ENCODE results near the gene CARS2.
"Not testable (repeated sequence)": the region's sequence is repeated elsewhere in the genome, so short reads cannot be mapped to it uniquely, and the experiment has no call there.

CARS2 gene

GRCh38 chr13:110638257-110638656 lies 67.7 kb downstream of the CARS2 start:
- no peak for DNase-seq (ENCODE audit: low read depth, low spot score)

- DNase-seq (ENCODE audit: low read depth, low spot score), result no peak
Measured at GRCh38 chr13:110637747-110638146, 68.2 kb downstream of the CARS2 start.

DNA sequence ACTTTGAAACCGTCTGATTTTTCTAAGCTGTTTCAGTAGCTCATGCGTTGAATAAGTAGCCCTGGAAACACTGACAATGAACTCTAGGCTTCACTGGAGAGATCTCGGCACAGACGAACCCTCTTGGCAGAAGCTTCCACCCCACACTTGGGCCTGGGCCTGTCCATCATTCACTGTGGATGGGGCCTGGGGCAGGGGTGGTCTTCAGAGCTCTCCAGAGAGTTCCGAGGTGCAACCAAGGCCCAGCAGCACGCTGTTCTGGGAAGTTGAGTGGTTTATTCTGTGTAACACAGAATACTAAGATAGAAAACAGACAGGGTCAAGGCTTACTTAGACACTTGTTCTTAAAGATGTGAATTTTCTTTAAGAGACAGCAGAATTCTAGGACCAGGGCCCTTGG lies 68.6 kb downstream of the CARS2 start:
- DNase-seq (ENCODE audit: low read depth, low spot score), result no peak

- no peak for DNase-seq (ENCODE audit: low read depth, low spot score)
Measured at GRCh38 chr13:110636701-110637201, 69.2 kb downstream of the CARS2 start.

DNA sequence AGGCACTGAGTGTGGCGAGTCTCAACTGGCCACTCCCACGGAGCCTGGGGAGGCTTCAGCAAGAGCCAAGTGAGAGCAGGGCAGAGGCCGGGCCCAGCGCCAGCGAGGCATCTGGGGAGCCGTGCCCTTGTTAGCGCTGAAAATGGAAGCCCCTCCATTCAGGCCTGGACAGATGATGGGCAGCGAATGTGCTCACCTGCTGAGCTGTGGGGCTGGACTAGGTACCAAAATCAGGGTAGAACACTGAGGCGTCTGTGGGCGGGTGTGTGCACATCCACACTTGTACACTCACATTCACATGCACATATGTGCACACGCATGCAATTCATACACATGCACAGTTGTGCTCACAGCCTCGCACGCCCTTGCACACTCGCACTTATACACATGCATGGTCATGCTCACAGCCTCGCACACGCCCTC lies 69.9 kb downstream of the CARS2 start:
- DNase-seq (ENCODE audit: low read depth, low spot score), result no peak

DNA sequence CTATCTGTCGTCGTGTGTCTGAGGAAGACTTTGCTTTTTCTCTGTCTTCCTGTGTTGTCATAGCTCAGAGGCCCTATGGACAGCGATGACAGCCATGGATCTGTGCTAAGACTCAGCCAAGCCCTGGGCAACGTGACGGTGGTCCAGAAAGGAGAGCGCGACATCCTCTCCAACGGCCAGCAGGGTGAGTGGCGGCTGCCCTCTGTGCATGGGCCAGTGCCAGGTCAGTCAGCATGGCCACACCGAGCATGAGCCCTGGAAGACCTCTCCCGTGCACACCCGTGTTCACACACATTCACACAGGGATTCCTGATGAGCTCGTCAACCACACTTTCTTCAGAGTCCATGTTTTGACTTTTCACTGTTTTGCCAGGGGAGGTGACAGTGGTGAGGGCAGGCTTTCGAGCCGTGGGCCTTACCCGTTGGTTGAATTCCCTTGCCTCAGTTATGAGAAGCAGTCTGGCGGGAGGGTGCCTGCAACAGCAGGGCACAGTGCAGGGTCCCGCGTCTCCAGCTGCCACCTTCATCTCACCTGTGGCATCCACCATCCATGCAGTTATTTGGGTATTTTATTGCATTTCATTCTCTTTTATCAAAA lies 70.4 kb downstream of the CARS2 start:
- DNase-seq (ENCODE audit: low read depth, low spot score), result no peak

DNA sequence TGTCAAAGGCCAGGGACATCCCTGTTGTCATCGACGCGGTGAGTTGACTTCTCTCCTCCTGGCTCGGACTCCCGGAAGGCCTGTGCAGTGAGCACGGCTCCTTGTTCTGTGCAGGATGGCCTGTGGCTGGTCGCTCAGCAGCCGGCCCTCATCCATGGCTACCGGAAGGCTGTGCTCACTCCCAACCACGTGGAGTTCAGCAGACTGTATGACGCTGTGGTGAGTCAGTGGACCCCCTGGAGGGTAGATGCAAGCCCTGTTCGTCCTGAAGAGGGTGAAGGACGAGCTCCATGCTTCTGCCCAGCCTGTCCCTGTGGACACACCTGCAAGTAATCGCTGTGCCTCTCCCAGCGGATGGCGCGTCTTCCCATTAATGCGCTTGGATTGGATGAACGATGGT lies 71.4 kb downstream of the CARS2 start:
- DNase-seq (ENCODE audit: low read depth, low spot score), result peak; percentile 66

DNA sequence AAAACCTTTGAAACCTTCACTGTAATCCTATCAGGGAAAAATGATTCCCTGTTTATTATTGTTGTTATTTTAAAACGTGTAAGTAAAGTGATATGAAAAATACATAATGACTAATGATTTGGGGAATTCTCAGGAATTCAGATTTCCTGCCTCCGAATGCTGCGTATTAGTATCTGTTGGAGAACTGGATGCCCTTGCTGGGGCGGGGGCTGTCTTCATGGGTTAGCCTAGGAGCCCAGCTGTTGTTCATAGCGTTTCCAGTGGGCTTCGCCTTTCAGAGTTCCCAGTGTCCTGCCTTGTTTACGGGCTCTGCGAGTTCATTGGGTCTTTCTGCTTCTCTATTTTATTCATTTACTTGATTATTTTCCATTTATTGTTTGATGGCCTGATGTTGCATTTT lies 72.1 kb downstream of the CARS2 start:
- no peak for DNase-seq (ENCODE audit: low read depth, low spot score)

DNA sequence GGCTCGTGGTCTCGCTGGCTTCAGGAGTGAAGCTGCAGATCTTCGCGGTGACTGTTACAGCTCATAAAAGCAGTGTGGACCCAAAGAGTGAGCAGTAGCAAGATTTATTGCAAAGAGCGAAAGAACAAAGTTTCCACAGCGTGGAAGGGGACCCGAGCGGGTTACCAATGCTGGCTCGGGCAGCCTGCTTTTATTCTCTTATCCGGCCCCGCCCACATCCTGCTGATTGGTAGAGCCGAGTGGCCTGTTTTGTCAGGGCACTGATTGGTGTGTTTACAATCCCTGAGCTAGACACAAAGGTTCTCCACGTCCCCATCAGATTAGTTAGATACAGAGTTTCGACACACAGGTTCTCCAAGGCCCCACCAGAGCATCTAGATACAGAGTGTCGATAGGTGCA lies 73.7 kb downstream of the CARS2 start:
- not testable (repeated sequence) for DNase-seq (ENCODE audit: low read depth, low spot score)

- no peak for DNase-seq (ENCODE audit: low read depth, low spot score)
Measured at GRCh38 chr13:110630566-110631119, 75.3 kb downstream of the CARS2 start.

DNA sequence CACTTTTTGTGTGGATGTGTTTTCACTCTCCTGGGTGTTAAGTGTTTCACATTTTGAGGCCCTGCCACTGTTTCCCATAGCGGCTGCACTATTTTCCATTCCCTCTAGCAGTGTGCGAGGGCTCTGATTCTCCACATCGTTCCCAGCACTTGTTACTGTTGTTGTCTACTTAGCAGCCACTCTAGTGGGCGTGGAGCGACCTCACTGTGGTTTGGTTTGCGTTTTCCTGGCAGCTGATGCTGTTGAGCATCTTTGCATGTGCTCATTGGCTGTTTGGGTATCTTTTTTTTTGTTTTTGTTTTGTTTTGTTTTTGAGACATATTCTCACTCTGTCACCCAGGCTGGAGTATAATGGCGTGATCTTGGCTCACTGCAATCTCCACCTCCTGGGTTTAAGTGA lies 76.2 kb downstream of the CARS2 start:
- DNase-seq (ENCODE audit: low read depth, low spot score), result no peak

- no peak for DNase-seq (ENCODE audit: low read depth, low spot score)
Measured at GRCh38 chr13:110628952-110629701, 76.8 kb downstream of the CARS2 start.

- DNase-seq (ENCODE audit: low read depth, low spot score), result no peak
Measured at GRCh38 chr13:110628477-110628793, 77.5 kb downstream of the CARS2 start.

DNA sequence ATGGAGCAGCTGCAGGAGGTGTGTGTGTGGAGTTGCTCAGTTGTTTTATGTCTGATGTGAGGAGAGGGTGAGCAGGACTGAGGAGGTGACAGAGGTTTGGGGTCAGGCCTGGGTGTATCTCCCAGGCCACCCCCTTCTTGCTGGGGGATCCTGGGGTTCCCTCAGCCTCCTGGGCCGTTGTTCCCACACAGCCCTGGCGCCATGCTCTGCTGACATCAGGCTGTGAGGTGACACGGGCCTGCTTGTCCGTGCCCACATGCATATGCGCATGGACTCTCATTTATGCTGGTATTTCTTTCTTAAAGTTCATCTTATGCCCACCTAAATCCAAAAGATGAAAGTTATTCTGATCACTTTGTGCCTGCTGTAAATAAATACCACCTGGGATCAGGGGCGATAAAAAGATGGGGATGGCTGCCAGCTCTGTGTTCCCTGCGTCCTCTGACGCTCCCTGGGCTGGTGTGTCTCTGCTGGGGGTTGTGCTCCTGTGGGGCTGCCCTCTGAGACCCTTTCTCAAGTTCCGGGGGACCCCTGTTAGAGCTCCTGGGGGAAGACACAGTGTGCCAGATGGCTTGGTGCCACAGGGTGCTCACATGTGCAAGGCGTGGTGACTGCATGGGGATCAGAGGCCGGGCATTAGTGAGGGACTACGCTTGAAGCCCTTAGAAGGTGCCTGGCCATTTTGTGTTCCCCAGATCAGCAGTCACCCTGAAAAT lies 78.0 kb downstream of the CARS2 start:
- DNase-seq (ENCODE audit: low read depth, low spot score), result no peak

- no peak for DNase-seq (ENCODE audit: low read depth, low spot score)
Measured at GRCh38 chr13:110627351-110627750, 78.6 kb downstream of the CARS2 start.

- DNase-seq (ENCODE audit: low read depth, low spot score), result no peak
Measured at GRCh38 chr13:110626521-110626920, 79.4 kb downstream of the CARS2 start.

DNA sequence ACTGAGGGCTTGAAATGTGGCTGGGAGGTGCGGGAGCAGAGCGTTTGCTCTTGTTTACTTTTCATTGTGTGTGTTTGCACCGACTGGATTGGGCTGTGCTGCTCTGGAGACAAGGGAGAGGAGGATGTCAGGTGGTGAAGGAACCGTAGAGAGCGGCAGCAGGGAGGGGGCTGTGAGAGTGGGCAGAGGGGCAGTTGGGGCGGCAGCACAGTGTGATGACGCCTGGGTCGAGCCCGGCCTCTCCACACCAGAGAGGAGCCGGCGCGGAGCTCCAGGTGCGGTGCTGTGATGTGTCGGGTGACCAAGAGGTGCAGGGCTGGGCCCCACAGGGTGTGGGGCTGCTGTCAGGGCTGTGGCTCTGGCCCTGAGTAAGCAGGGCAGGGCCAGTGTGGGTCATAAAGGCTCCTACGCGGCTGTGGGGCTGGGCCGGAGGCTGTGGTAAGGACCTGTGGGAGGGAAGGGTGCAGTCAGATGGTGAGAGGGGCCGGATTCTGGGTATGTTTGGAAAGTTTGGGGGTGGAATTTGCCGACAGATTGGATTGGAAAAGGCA lies 80.1 kb downstream of the CARS2 start:
- DNase-seq (ENCODE audit: low read depth, low spot score), result no peak

- no peak for DNase-seq (ENCODE audit: low read depth, low spot score)
Measured at GRCh38 chr13:110624766-110625756, 80.9 kb downstream of the CARS2 start.

DNA sequence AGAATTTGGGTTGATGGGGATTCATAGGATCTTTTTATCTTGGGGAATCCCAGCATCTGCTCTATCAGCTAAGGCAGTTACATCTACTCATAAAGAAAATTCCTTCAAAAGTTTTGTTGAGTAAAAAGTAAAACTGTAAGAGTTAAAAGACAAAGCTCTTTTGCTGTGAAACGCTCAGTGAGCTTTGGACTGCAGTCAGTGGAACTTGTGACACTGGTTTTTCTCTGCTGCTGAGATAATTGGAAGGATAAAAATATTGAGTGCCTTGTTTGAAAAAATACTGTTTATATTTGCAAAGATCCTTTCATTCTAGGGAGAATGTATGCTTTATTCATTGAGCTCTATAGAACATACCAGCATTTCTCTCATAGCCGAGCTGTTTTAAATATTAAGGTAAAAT lies 85.3 kb downstream of the CARS2 start:
- no peak for DNase-seq (ENCODE audit: low read depth, low spot score)

DNA sequence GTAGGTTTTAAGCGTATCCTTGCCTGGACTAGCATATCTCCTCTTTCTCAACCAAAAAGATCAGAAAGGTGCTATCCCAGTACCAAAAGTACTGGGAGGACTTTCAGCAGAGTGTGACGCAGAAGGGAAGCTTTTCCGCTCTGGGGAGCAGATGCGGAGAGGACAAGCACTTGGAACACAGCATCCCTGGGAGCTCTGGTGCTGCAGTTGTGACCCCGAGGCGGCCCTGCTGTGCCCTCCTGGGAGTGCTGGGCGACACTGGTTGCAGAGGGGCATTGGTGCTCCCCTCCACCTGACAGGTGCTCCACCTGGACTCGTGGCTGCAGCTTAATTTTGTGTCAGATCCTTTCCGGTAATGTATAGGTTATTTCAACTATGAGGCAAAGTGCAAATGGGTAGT lies 87.1 kb downstream of the CARS2 start:
- no peak for DNase-seq (ENCODE audit: low read depth, low spot score)

GRCh38 chr13:110618167-110618566 lies 87.7 kb downstream of the CARS2 start:
- DNase-seq (ENCODE audit: low read depth, low spot score), result no peak
